H1 (cell line): ENCODE measurements around the gene TMEM179B. TPM values are rescaled to one million over a fixed set of nuclear protein-coding genes. Genes with fewer than 3 reads are reported as not detected.

Experiments
- CHD2 ChIP-seq: IDR thresholded peaks from 2 replicates; pipeline ENCODE4 v1.6.1; 2012; ENCODE audit warnings: low read length, improper control_type of control experiment
- CTBP2 ChIP-seq: IDR thresholded peaks from 2 replicates; pipeline ENCODE4 v1.7.0; 2011; ENCODE audit warnings: borderline replicate concordance, mild to moderate bottlenecking, moderate library complexity, mixed read lengths, low read length; ENCODE audit not compliant: insufficient read depth, insufficient read length
- EZH2 ChIP-seq: fragments of 200-600 bp; sonication (generic); IDR thresholded peaks from 2 replicates; pipeline ENCODE4 v1.7.1; 2012; ENCODE audit warnings: low read depth, mild to moderate bottlenecking, moderate library complexity, low read length, inconsistent platforms; ENCODE audit not compliant: severe bottlenecking
- JUN ChIP-seq: IDR thresholded peaks from 2 replicates; pipeline ENCODE4 v1.6.1; 2011; ENCODE audit warnings: low read depth, mild to moderate bottlenecking, improper control_type of control experiment, low read length
- RBBP5 ChIP-seq: IDR thresholded peaks from 2 replicates; pipeline ENCODE4 v1.7.1; 2012; ENCODE audit warnings: low read depth, mild to moderate bottlenecking, inconsistent platforms, low read length, moderate library complexity, borderline replicate concordance
- RNF2 ChIP-seq: fragments of 200-900, 300-1000 bp; sonication (generic); IDR thresholded peaks from 2 replicates; pipeline ENCODE4 v1.7.1; 2016; ENCODE audit warnings: borderline replicate concordance, low read depth, mild to moderate bottlenecking, antibody characterized with exemption, low read length; ENCODE audit not compliant: poor library complexity, severe bottlenecking; ENCODE audit errors: missing control alignments
- TAF7 ChIP-seq: optimal IDR thresholded peaks from 2 replicates; pipeline ENCODE3; 2011; ENCODE audit warnings: low read depth, mild to moderate bottlenecking, inconsistent platforms, low read length, moderate library complexity, borderline replicate concordance
- ZNF274 ChIP-seq: IDR thresholded peaks from 2 replicates; pipeline ENCODE4 v1.7.0; 2012; ENCODE audit warnings: low read length, borderline replicate concordance; ENCODE audit errors: extremely low read depth
- polyA plus RNA-seq, 7 experiments: library from polyadenylated mRNA; depleted of rRNA in 3 of 7; stranded (reverse) in 5 of 7; unstranded in 2 of 7; fragments of >200 nt in 5 of 7; fragments of 200-250 nt in 2 of 7; gene quantifications; 1 replicate in 5 of 7; 2 replicates in 1 of 7; 4 replicates in 1 of 7; pipeline versions ENCODE4 v1.2.1 to v1.2.3, GENCODE V29; 2011 to 2013; ENCODE audit warnings: missing spikeins in 2 of 7, mixed read lengths in 2 of 7
- total RNA-seq: library from RNA; stranded (reverse); fragmentation: NEBNext Ultra II Directional; extraction: Animal tissue kit (Norgen Biotek cat#: 25700); gene quantifications from 2 replicates; pipeline ENCODE4 v1.2.1, GENCODE V29; 2021
- TF ChIP-seq, protein P1 (sequence below): fragments of 300-600 bp; sonication (generic); IDR thresholded peaks from 2 replicates; pipeline ENCODE4 v1.7.1; 2012; ENCODE audit warnings: low read length, moderate library complexity, mild to moderate bottlenecking, inconsistent platforms; ENCODE audit not compliant: insufficient replicate concordance

Gene TMEM179B
- total and polyA plus RNA-seq, 2 of the 8 experiments (the other 6 are each of a cell fraction or from before 2014, with no cell fraction given): 18.6 to 62.2 TPM

DNA sequence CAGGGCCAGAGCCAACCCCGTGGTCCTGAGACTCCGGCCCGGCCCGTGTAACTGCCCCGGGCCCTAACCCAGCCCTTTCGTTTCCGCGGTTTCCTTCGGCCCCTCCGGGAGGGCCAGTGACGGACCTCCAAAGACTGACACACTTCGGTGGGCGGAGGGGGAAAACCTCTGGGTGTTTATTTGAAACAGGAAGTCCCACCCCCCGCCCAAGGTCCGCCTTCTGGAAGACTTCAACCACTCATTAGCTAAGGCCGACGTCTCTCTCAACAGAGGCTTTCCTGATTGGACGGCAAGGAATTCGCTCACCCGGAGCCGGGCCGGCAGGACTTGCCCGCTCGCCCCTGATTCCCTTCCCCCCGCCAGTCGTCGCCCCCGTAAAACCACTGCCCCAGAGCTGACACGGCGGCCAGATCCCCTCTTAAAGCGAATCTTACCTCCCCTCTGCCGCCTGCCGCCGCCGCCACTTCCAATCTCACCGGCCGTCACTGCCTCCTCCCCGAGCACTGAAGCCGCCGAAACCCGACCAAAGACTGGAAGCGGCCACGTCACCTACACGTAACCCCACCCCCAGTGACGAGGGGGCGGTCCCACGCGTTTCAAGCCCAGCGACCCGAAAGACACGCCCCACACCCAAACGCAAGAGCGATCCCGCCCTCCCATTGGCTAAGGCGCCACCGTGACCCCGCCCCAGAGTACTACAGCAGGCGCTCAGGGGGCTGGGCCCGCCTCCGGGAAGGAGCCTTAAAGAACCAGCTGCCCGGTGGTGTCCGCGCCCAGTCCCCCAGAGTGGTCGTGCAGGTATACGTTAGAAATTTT is 44.5 kb downstream of the TMEM179B start, which contains the start of gene STX5 (continued):
- TF ChIP-seq, protein P1, sequence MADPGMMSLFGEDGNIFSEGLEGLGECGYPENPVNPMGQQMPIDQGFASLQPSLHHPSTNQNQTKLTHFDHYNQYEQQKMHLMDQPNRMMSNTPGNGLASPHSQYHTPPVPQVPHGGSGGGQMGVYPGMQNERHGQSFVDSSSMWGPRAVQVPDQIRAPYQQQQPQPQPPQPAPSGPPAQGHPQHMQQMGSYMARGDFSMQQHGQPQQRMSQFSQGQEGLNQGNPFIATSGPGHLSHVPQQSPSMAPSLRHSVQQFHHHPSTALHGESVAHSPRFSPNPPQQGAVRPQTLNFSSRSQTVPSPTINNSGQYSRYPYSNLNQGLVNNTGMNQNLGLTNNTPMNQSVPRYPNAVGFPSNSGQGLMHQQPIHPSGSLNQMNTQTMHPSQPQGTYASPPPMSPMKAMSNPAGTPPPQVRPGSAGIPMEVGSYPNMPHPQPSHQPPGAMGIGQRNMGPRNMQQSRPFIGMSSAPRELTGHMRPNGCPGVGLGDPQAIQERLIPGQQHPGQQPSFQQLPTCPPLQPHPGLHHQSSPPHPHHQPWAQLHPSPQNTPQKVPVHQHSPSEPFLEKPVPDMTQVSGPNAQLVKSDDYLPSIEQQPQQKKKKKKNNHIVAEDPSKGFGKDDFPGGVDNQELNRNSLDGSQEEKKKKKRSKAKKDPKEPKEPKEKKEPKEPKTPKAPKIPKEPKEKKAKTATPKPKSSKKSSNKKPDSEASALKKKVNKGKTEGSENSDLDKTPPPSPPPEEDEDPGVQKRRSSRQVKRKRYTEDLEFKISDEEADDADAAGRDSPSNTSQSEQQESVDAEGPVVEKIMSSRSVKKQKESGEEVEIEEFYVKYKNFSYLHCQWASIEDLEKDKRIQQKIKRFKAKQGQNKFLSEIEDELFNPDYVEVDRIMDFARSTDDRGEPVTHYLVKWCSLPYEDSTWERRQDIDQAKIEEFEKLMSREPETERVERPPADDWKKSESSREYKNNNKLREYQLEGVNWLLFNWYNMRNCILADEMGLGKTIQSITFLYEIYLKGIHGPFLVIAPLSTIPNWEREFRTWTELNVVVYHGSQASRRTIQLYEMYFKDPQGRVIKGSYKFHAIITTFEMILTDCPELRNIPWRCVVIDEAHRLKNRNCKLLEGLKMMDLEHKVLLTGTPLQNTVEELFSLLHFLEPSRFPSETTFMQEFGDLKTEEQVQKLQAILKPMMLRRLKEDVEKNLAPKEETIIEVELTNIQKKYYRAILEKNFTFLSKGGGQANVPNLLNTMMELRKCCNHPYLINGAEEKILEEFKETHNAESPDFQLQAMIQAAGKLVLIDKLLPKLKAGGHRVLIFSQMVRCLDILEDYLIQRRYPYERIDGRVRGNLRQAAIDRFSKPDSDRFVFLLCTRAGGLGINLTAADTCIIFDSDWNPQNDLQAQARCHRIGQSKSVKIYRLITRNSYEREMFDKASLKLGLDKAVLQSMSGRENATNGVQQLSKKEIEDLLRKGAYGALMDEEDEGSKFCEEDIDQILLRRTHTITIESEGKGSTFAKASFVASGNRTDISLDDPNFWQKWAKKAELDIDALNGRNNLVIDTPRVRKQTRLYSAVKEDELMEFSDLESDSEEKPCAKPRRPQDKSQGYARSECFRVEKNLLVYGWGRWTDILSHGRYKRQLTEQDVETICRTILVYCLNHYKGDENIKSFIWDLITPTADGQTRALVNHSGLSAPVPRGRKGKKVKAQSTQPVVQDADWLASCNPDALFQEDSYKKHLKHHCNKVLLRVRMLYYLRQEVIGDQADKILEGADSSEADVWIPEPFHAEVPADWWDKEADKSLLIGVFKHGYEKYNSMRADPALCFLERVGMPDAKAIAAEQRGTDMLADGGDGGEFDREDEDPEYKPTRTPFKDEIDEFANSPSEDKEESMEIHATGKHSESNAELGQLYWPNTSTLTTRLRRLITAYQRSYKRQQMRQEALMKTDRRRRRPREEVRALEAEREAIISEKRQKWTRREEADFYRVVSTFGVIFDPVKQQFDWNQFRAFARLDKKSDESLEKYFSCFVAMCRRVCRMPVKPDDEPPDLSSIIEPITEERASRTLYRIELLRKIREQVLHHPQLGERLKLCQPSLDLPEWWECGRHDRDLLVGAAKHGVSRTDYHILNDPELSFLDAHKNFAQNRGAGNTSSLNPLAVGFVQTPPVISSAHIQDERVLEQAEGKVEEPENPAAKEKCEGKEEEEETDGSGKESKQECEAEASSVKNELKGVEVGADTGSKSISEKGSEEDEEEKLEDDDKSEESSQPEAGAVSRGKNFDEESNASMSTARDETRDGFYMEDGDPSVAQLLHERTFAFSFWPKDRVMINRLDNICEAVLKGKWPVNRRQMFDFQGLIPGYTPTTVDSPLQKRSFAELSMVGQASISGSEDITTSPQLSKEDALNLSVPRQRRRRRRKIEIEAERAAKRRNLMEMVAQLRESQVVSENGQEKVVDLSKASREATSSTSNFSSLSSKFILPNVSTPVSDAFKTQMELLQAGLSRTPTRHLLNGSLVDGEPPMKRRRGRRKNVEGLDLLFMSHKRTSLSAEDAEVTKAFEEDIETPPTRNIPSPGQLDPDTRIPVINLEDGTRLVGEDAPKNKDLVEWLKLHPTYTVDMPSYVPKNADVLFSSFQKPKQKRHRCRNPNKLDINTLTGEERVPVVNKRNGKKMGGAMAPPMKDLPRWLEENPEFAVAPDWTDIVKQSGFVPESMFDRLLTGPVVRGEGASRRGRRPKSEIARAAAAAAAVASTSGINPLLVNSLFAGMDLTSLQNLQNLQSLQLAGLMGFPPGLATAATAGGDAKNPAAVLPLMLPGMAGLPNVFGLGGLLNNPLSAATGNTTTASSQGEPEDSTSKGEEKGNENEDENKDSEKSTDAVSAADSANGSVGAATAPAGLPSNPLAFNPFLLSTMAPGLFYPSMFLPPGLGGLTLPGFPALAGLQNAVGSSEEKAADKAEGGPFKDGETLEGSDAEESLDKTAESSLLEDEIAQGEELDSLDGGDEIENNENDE: no peak
- no peak for TF ChIP-seq RNF2
- 0 out of 2 replicates have a peak, but pooled peaks have one; percentile 28 for TF ChIP-seq RBBP5
- no peak for TF ChIP-seq ZNF274
- TF ChIP-seq CHD2: peak; percentile 93
- TF ChIP-seq EZH2: no peak
- no peak for TF ChIP-seq CTBP2
- no peak for TF ChIP-seq JUN
- peak; percentile 67 for TF ChIP-seq TAF7
